Measurements from ENCODE around the gene ZNF844.
"Not testable (repeated sequence)": the region's sequence is repeated elsewhere in the genome, so short reads cannot be mapped to it uniquely, and the experiment has no call there.

The ZNF844 gene

GRCh38 chr19:12095111-12095790 is 30.7 kb downstream of the ZNF844 start:
- no peak overlapping the region for H3K9ac ChIP-seq (ENCODE audit: low read length)
- H3K36me3 ChIP-seq (ENCODE audit: control insufficient read depth, insufficient read depth, low read length): no peaks in the 10 kb centered on the region
- H3K4me3 ChIP-seq (ENCODE audit: low read length): no peak overlapping the region
- H3K4me1 ChIP-seq (ENCODE audit: control insufficient read depth, insufficient read depth, low read length): no peaks in the 10 kb centered on the region
- H3K27me3 ChIP-seq (ENCODE audit: control insufficient read depth, insufficient read depth, low read length): no peaks in the 10 kb centered on the region
- H3K9me3 ChIP-seq (ENCODE audit: control insufficient read depth, low read length): no peaks in the 10 kb centered on the region

- no peaks in the 10 kb centered on the region for H3K36me3 ChIP-seq (ENCODE audit: control insufficient read depth, insufficient read depth, low read length)
- H3K27me3 ChIP-seq (ENCODE audit: control insufficient read depth, insufficient read depth, low read length): no peaks in the 10 kb centered on the region
- no peaks in the 10 kb centered on the region for H3K9me3 ChIP-seq (ENCODE audit: control insufficient read depth, low read length)
- H3K9ac ChIP-seq (ENCODE audit: low read length): no peak overlapping the region
- H3K4me1 ChIP-seq (ENCODE audit: control insufficient read depth, insufficient read depth, low read length): no peaks in the 10 kb centered on the region
- no peak overlapping the region for H3K4me3 ChIP-seq (ENCODE audit: low read length)
These were observed 33.5 kb downstream of the ZNF844 start for GRCh38 chr19:12098040-12098439.

- H3K27me3 ChIP-seq (ENCODE audit: control insufficient read depth, insufficient read depth, low read length); H3K4me3 ChIP-seq (ENCODE audit: low read length); H3K9ac ChIP-seq (ENCODE audit: low read length); H3K9me3 ChIP-seq (ENCODE audit: control insufficient read depth, low read length); H3K36me3 ChIP-seq (ENCODE audit: control insufficient read depth, insufficient read depth, low read length); H3K4me1 ChIP-seq (ENCODE audit: control insufficient read depth, insufficient read depth, low read length): not testable (repeated sequence)
These were observed 39.4 kb downstream of the ZNF844 start for GRCh38 chr19:12103909-12104308.

GRCh38 chr19:12111176-12111575 is 46.6 kb downstream of the ZNF844 start:
- no peaks in the 10 kb centered on the region for H3K9me3 ChIP-seq (ENCODE audit: control insufficient read depth, low read length)
- no peaks in the 10 kb centered on the region for H3K27me3 ChIP-seq (ENCODE audit: control insufficient read depth, insufficient read depth, low read length)
- no peaks in the 10 kb centered on the region for H3K36me3 ChIP-seq (ENCODE audit: control insufficient read depth, insufficient read depth, low read length)
- no peak overlapping the region for H3K9ac ChIP-seq (ENCODE audit: low read length)
- no peak overlapping the region for H3K4me3 ChIP-seq (ENCODE audit: low read length)
- no peaks in the 10 kb centered on the region for H3K4me1 ChIP-seq (ENCODE audit: control insufficient read depth, insufficient read depth, low read length)

- Histone ChIP-seq H3K9ac (ENCODE audit: low read length) (no peak overlapping the region), H3K4me1 (ENCODE audit: control insufficient read depth, insufficient read depth, low read length) (no peaks in the 10 kb centered on the region), H3K36me3 (ENCODE audit: control insufficient read depth, insufficient read depth, low read length) (no peaks in the 10 kb centered on the region), H3K4me3 (ENCODE audit: low read length) (no peak overlapping the region), H3K27me3 (ENCODE audit: control insufficient read depth, insufficient read depth, low read length) (no peaks in the 10 kb centered on the region), H3K9me3 (ENCODE audit: control insufficient read depth, low read length) (no peaks in the 10 kb centered on the region)
These were observed 47.6 kb downstream of the ZNF844 start for GRCh38 chr19:12111943-12112637.

GRCh38 chr19:12112701-12113100 is 48.2 kb downstream of the ZNF844 start:
- H3K9ac ChIP-seq (ENCODE audit: low read length): no peak overlapping the region
- H3K36me3 ChIP-seq (ENCODE audit: control insufficient read depth, insufficient read depth, low read length): no peaks in the 10 kb centered on the region
- no peaks in the 10 kb centered on the region for H3K27me3 ChIP-seq (ENCODE audit: control insufficient read depth, insufficient read depth, low read length)
- H3K4me1 ChIP-seq (ENCODE audit: control insufficient read depth, insufficient read depth, low read length): no peaks in the 10 kb centered on the region
- no peak overlapping the region for H3K4me3 ChIP-seq (ENCODE audit: low read length)
- no peaks in the 10 kb centered on the region for H3K9me3 ChIP-seq (ENCODE audit: control insufficient read depth, low read length)

GRCh38 chr19:12113121-12113520 is 48.6 kb downstream of the ZNF844 start:
- Histone ChIP-seq H3K9me3 (ENCODE audit: control insufficient read depth, low read length) (no peaks in the 10 kb centered on the region), H3K4me1 (ENCODE audit: control insufficient read depth, insufficient read depth, low read length) (no peaks in the 10 kb centered on the region), H3K9ac (ENCODE audit: low read length) (no peak overlapping the region), H3K27me3 (ENCODE audit: control insufficient read depth, insufficient read depth, low read length) (no peaks in the 10 kb centered on the region), H3K4me3 (ENCODE audit: low read length) (no peak overlapping the region), H3K36me3 (ENCODE audit: control insufficient read depth, insufficient read depth, low read length) (no peaks in the 10 kb centered on the region)

- H3K4me1 ChIP-seq (ENCODE audit: control insufficient read depth, insufficient read depth, low read length): no peaks in the 10 kb centered on the region
- no peak overlapping the region for H3K4me3 ChIP-seq (ENCODE audit: low read length)
- no peaks in the 10 kb centered on the region for H3K9me3 ChIP-seq (ENCODE audit: control insufficient read depth, low read length)
- H3K9ac ChIP-seq (ENCODE audit: low read length): no peak overlapping the region
- H3K36me3 ChIP-seq (ENCODE audit: control insufficient read depth, insufficient read depth, low read length): no peaks in the 10 kb centered on the region
- no peaks in the 10 kb centered on the region for H3K27me3 ChIP-seq (ENCODE audit: control insufficient read depth, insufficient read depth, low read length)
These were observed 52.9 kb downstream of the ZNF844 start for GRCh38 chr19:12117201-12117970.

- Histone ChIP-seq H3K4me1 (ENCODE audit: control insufficient read depth, insufficient read depth, low read length) (no peaks in the 10 kb centered on the region), H3K9ac (ENCODE audit: low read length) (no peak overlapping the region), H3K36me3 (ENCODE audit: control insufficient read depth, insufficient read depth, low read length) (no peaks in the 10 kb centered on the region)
These were observed 62.2 kb downstream of the ZNF844 start for GRCh38 chr19:12126707-12127106.

More at GRCh38 chr19:12126707-12127106, 62.2 kb downstream of the ZNF844 start:
- Histone ChIP-seq H3K9me3 (ENCODE audit: control insufficient read depth, low read length) (no peaks in the 10 kb centered on the region), H3K4me3 (ENCODE audit: low read length) (no peak overlapping the region), H3K27me3 (ENCODE audit: control insufficient read depth, insufficient read depth, low read length) (no peaks in the 10 kb centered on the region)

All from mucosa of stomach (tissue), 1 donor.